IPS-15b (cell line): ENCODE results near the gene MMP20.

Experiments
- H3K27me3 ChIP-seq: one replicate; pipeline ENCODE4 v1.6.1; 2013; ENCODE audit warnings: low read length; ENCODE audit not compliant: control insufficient read depth, insufficient read depth
- H3K36me3 ChIP-seq: one replicate; pipeline ENCODE4 v1.6.1; 2013; ENCODE audit warnings: low read length; ENCODE audit not compliant: control insufficient read depth, insufficient read depth
- H3K4me1 ChIP-seq: one replicate; pipeline ENCODE4 v1.6.1; 2013; ENCODE audit warnings: mild to moderate bottlenecking, low read length; ENCODE audit not compliant: control insufficient read depth, insufficient read depth
- H3K4me3 ChIP-seq: one replicate; pipeline ENCODE4 v1.5.1; 2013; ENCODE audit warnings: low read depth, low read length
- H3K9ac ChIP-seq: one replicate; pipeline ENCODE4 v1.6.1; 2013; ENCODE audit warnings: low read depth, mild to moderate bottlenecking, low read length
- H3K9me3 ChIP-seq: one replicate; pipeline ENCODE4 v1.6.1; 2013; ENCODE audit warnings: mild to moderate bottlenecking, low read length; ENCODE audit not compliant: control insufficient read depth, insufficient read depth

MMP20 gene

GRCh38 chr11:102604875-102605274 lies 20.3 kb downstream of the MMP20 start:
- H3K9ac ChIP-seq: no peak overlapping the region
- H3K4me1 ChIP-seq: peaks cover 4% of the 10 kb centered on the region
- no peak overlapping the region for H3K4me3 ChIP-seq
- no peaks in the 10 kb centered on the region for H3K36me3 ChIP-seq
- H3K27me3 ChIP-seq: no peaks in the 10 kb centered on the region
- H3K9me3 ChIP-seq: no peaks in the 10 kb centered on the region

DNA sequence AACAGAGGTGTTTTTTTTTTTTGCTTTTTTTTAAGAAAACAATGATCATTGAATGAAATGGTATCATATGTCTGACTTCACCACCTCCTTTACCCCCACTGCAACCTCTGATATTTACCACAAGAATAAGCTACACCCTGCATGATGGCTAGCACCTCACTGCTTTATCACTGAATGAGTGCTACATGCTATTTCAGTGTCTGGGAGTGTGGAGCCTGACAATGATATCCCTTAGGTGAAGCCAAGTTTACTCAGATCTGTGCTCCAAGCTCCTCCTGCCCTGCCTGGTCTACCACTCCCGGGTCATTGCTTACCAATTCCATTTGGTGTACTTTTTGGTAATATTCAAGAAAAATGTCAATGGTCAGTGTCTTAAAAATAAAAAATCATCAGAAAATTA lies 21.1 kb downstream of the MMP20 start:
- Histone ChIP-seq H3K4me1 (peaks cover 4% of the 10 kb centered on the region), H3K4me3 (no peak overlapping the region), H3K9ac (no peak overlapping the region), H3K36me3 (no peaks in the 10 kb centered on the region), H3K9me3 (no peaks in the 10 kb centered on the region), H3K27me3 (no peaks in the 10 kb centered on the region)

DNA sequence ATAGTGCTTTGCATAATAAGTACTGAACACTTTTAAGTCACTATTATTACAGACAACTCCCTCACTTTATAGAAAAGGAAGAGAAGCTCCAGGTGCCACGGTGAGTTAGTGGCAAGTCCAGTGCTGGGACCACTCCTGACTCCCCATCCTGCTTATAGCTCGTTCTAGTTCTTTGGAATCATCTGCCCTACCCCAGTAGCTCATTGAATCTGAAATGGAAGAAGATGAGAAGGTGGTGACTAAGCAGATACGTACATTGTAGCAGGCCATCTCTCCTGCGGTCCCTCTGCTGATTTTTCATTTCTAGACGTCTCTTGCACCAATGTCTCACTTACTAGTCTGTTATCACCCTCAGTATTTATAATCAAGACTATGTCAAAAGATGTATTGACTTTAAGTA lies 21.6 kb downstream of the MMP20 start:
- no peaks in the 10 kb centered on the region for H3K27me3 ChIP-seq
- no peaks in the 10 kb centered on the region for H3K9me3 ChIP-seq
- H3K36me3 ChIP-seq: no peaks in the 10 kb centered on the region
- no peak overlapping the region for H3K9ac ChIP-seq
- H3K4me1 ChIP-seq: peaks cover 4% of the 10 kb centered on the region
- H3K4me3 ChIP-seq: no peak overlapping the region

GRCh38 chr11:102603091-102603490 lies 22.0 kb downstream of the MMP20 start:
- no peaks in the 10 kb centered on the region for H3K36me3 ChIP-seq
- no peak overlapping the region for H3K9ac ChIP-seq
- peaks cover 4% of the 10 kb centered on the region for H3K4me1 ChIP-seq
- no peak overlapping the region for H3K4me3 ChIP-seq
- no peaks in the 10 kb centered on the region for H3K9me3 ChIP-seq
- no peaks in the 10 kb centered on the region for H3K27me3 ChIP-seq

DNA sequence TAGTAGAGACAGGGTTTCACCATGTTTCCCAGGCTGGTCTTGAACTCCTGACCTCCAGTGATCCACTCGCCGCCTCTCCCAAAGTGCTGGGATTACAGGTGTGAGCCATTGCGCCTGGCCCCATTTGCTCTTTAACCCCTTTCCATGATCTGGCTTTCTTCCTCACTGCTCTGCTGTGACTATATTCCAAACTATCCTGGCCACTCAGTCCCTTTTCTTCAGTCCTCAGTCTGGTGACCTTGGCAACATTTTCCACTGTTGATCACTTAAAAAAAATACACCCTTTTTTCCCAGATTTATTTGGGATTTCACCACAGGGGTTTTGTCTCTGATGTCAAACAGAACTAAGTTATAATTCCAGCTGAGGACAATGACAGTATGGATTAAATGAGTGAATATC lies 24.5 kb downstream of the MMP20 start:
- Histone ChIP-seq H3K4me3 (no peak overlapping the region), H3K9me3 (no peaks in the 10 kb centered on the region), H3K4me1 (peaks cover 4% of the 10 kb centered on the region), H3K27me3 (no peaks in the 10 kb centered on the region), H3K9ac (no peak overlapping the region), H3K36me3 (no peaks in the 10 kb centered on the region)

DNA sequence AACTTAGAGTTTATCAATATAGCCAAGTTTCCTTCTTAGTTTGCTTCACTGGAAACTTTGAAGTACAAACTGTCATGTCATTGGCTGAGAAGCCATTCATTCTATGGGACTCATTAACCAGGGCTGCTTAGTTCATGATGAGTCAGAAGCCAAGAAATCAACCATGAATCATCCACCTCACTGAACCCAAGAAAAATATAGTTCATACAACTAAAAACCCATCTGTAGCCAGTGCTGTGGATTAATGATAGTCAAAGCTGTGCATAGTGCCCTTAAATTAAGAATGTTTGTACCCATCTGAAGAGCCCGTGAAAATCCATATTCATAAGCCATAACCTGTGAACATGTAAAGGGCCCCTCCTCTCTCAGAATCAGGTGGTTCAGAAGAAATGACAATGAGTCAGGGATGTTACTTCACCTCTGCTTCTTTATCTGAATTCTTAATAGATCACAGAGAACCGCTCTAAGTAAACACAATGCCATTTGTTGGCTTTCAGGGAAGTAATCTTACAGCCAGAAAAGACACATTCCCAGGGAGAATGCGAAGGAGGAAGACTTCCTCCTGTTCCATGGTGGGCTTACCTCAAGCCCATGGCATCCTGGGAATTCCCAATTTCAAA lies 25.4 kb downstream of the MMP20 start:
- H3K36me3 ChIP-seq: no peaks in the 10 kb centered on the region
- H3K4me3 ChIP-seq: no peak overlapping the region
- no peaks in the 10 kb centered on the region for H3K27me3 ChIP-seq
- no peaks in the 10 kb centered on the region for H3K9me3 ChIP-seq
- peaks cover under 1% of the 10 kb centered on the region for H3K4me1 ChIP-seq
- no peak overlapping the region for H3K9ac ChIP-seq

GRCh38 chr11:102598272-102598671 lies 26.9 kb downstream of the MMP20 start:
- Histone ChIP-seq H3K36me3 (no peaks in the 10 kb centered on the region), H3K9ac (no peak overlapping the region), H3K4me3 (no peak overlapping the region), H3K9me3 (no peaks in the 10 kb centered on the region), H3K27me3 (no peaks in the 10 kb centered on the region), H3K4me1 (no peaks in the 10 kb centered on the region)

GRCh38 chr11:102596578-102596977 lies 28.6 kb downstream of the MMP20 start:
- H3K9me3 ChIP-seq: no peaks in the 10 kb centered on the region
- no peaks in the 10 kb centered on the region for H3K36me3 ChIP-seq
- no peak overlapping the region for H3K4me3 ChIP-seq
- no peaks in the 10 kb centered on the region for H3K4me1 ChIP-seq
- no peaks in the 10 kb centered on the region for H3K27me3 ChIP-seq
- H3K9ac ChIP-seq: no peak overlapping the region

- Histone ChIP-seq H3K4me1 (no peaks in the 10 kb centered on the region), H3K9me3 (no peaks in the 10 kb centered on the region)
These were observed 32.2 kb downstream of the MMP20 start for GRCh38 chr11:102592634-102593581.

GRCh38 chr11:102592131-102592530 lies 33.0 kb downstream of the MMP20 start:
- no peaks in the 10 kb centered on the region for H3K9me3 ChIP-seq

More at GRCh38 chr11:102592634-102593581, 32.2 kb downstream of the MMP20 start:
- no peak overlapping the region for H3K4me3 ChIP-seq
- H3K9ac ChIP-seq: no peak overlapping the region
- H3K27me3 ChIP-seq: no peaks in the 10 kb centered on the region
- no peaks in the 10 kb centered on the region for H3K36me3 ChIP-seq

GRCh38 chr11:102591160-102591718 lies 33.9 kb downstream of the MMP20 start:
- H3K4me3 ChIP-seq: no peak overlapping the region

More at GRCh38 chr11:102592131-102592530, 33.0 kb downstream of the MMP20 start:
- H3K4me1 ChIP-seq: no peaks in the 10 kb centered on the region
- H3K9ac ChIP-seq: no peak overlapping the region
- no peak overlapping the region for H3K4me3 ChIP-seq
- no peaks in the 10 kb centered on the region for H3K36me3 ChIP-seq
- H3K27me3 ChIP-seq: no peaks in the 10 kb centered on the region

More at GRCh38 chr11:102591160-102591718, 33.9 kb downstream of the MMP20 start:
- Histone ChIP-seq H3K36me3 (no peaks in the 10 kb centered on the region), H3K27me3 (no peaks in the 10 kb centered on the region), H3K9me3 (no peaks in the 10 kb centered on the region), H3K9ac (no peak overlapping the region), H3K4me1 (no peaks in the 10 kb centered on the region)
